Liver (tissue), 9 donors: ENCODE data around the gene FBN2. TPM values are rescaled to one million over a fixed set of nuclear protein-coding genes. Genes with fewer than 3 reads are reported as not detected.

Source experiments
- DNase-seq: peaks from one replicate; pipeline ENCODE4 v3.0.0-alpha.2; 2017; ENCODE audit warnings: low spot score
- H3K27ac ChIP-seq, 2 donors: one replicate each; pipeline ENCODE4 v1.7.0; 2013; ENCODE audit warnings: inconsistent platforms in 2 of 2, low read length in 2 of 2, control low read depth in 1 of 2, low read depth in 1 of 2, mild to moderate bottlenecking in 1 of 2
- H3K27me3 ChIP-seq, 4 donors: one replicate each; pipeline versions ENCODE4 v1.6.1 to v1.7.0; 2013; ENCODE audit warnings: low read length in 3 of 4, inconsistent platforms in 1 of 4, mild to moderate bottlenecking in 1 of 4, moderate library complexity in 1 of 4; ENCODE audit not compliant: control insufficient read depth in 4 of 4, insufficient read depth in 4 of 4
- H3K36me3 ChIP-seq, 4 donors: one replicate each; pipeline versions ENCODE4 v1.6.1 to v1.7.0; 2013; ENCODE audit warnings: low read length in 3 of 4, mild to moderate bottlenecking in 3 of 4, low read depth in 1 of 4, moderate library complexity in 1 of 4; ENCODE audit not compliant: control insufficient read depth in 4 of 4, insufficient read depth in 3 of 4
- H3K4me1 ChIP-seq, 4 donors: one replicate each; pipeline versions ENCODE4 v1.6.1 to v1.7.0; 2013; ENCODE audit warnings: low read length in 3 of 4, mild to moderate bottlenecking in 3 of 4, moderate library complexity in 1 of 4; ENCODE audit not compliant: control insufficient read depth in 4 of 4, insufficient read depth in 4 of 4
- H3K4me3 ChIP-seq, 3 donors: one replicate each; pipeline versions ENCODE4 v1.6.1 to v1.7.0; 2013; ENCODE audit warnings: low read length in 3 of 3, control low read depth in 1 of 3, low read depth in 1 of 3, mild to moderate bottlenecking in 1 of 3
- H3K9ac ChIP-seq, 2 donors: one replicate each; pipeline ENCODE4 v1.7.0; 2013; ENCODE audit warnings: low read length in 2 of 2, mild to moderate bottlenecking in 2 of 2, moderate library complexity in 2 of 2, control low read depth in 1 of 2, low read depth in 1 of 2
- H3K9me3 ChIP-seq, 4 donors: one replicate each; pipeline versions ENCODE4 v1.6.1 to v1.7.0; 2013; ENCODE audit warnings: low read length in 3 of 4; ENCODE audit not compliant: control insufficient read depth in 4 of 4
- ATF3 ChIP-seq: IDR thresholded peaks from 2 replicates; pipeline ENCODE4 v1.6.1; 2016; ENCODE audit warnings: antibody characterized with exemption
- CTCF ChIP-seq: fragments of 150-350 bp; IDR thresholded peaks from 2 replicates; pipeline ENCODE4 v1.5.1; 2017; ENCODE audit warnings: improper control_type of control experiment, low read depth, low read length; ENCODE audit not compliant: missing input control
- EGR1 ChIP-seq, 2 donors: IDR thresholded peaks; 2 replicates each; pipeline ENCODE4 v1.6.1; 2016 to 2018; ENCODE audit warnings: antibody characterized with exemption in 2 of 2, low read depth in 2 of 2
- FOXA1 ChIP-seq: IDR thresholded peaks from 2 replicates; pipeline ENCODE4 v1.6.1; 2016; ENCODE audit warnings: antibody characterized with exemption
- FOXA2 ChIP-seq: IDR thresholded peaks from 2 replicates; pipeline ENCODE4 v1.6.1; 2016; ENCODE audit warnings: antibody characterized with exemption
- GABPA ChIP-seq, 2 donors: IDR thresholded peaks in 1 of 2; conservative IDR thresholded peaks in 1 of 2; 2 replicates each; pipeline ENCODE4 v1.6.1; 2016; ENCODE audit warnings: antibody characterized with exemption in 2 of 2, mild to moderate bottlenecking in 1 of 2, moderate library complexity in 1 of 2
- HNF4A ChIP-seq, 2 donors: conservative IDR thresholded peaks; 2 replicates each; pipeline ENCODE4 v1.6.1; 2016; ENCODE audit warnings: antibody characterized with exemption in 2 of 2, mild to moderate bottlenecking in 2 of 2
- HNF4G ChIP-seq: IDR thresholded peaks from 2 replicates; pipeline ENCODE4 v1.6.1; 2016; ENCODE audit warnings: antibody characterized with exemption
- JUND ChIP-seq, 2 donors: IDR thresholded peaks; 2 replicates each; pipeline ENCODE4 v1.6.1; 2016; ENCODE audit warnings: antibody characterized with exemption in 2 of 2
- MAX ChIP-seq: IDR thresholded peaks from 2 replicates; pipeline ENCODE4 v1.6.1; 2016; ENCODE audit warnings: antibody characterized with exemption
- NR2F2 ChIP-seq: IDR thresholded peaks from 2 replicates; pipeline ENCODE4 v1.6.1; 2016; ENCODE audit warnings: antibody characterized with exemption
- RAD21 ChIP-seq, 2 donors: IDR thresholded peaks; 2 replicates each; pipeline ENCODE4 v1.6.1; 2016; ENCODE audit warnings: antibody characterized with exemption in 2 of 2, mild to moderate bottlenecking in 2 of 2
- REST ChIP-seq: IDR thresholded peaks from 2 replicates; pipeline ENCODE4 v1.6.1; 2016; ENCODE audit warnings: antibody characterized with exemption, mild to moderate bottlenecking
- RXRA ChIP-seq, 2 donors: IDR thresholded peaks; 2 replicates each; pipeline ENCODE4 v1.6.1; 2017 to 2018; ENCODE audit warnings: antibody characterized with exemption in 2 of 2, mild to moderate bottlenecking in 1 of 2
- SP1 ChIP-seq: IDR thresholded peaks from 2 replicates; pipeline ENCODE4 v1.6.1; 2018; ENCODE audit warnings: antibody characterized with exemption, mild to moderate bottlenecking
- TAF1 ChIP-seq: conservative IDR thresholded peaks from 2 replicates; pipeline ENCODE4 v1.6.1; 2016; ENCODE audit warnings: antibody characterized with exemption, mild to moderate bottlenecking
- YY1 ChIP-seq: IDR thresholded peaks from 2 replicates; pipeline ENCODE4 v1.6.1; 2016; ENCODE audit warnings: antibody characterized with exemption, mild to moderate bottlenecking
- ZBTB33 ChIP-seq: IDR thresholded peaks from 2 replicates; pipeline ENCODE4 v1.6.1; 2016; ENCODE audit warnings: antibody characterized with exemption
- WGBS: extraction: QIAGEN DNeasy Blood & Tissue Kit; methylation state at CpG from one replicate; pipeline ENCODE4 v1.1.7; 2013; 5-methylcytosine and 5-hydroxymethylcytosine counted together
- polyA plus RNA-seq, 2 donors: library from polyadenylated mRNA; stranded (reverse) in 1 of 2; unstranded in 1 of 2; fragments of 200-250 nt in 1 of 2; fragments of >200 nt in 1 of 2; fragmentation: Nextera tagmentation in 1 of 2; extraction: Ambion mirVana in 1 of 2; gene quantifications; one replicate each; pipeline versions ENCODE4 v1.2.1 to v1.2.3, GENCODE V29; 2013 to 2015
- total RNA-seq, 2 donors: library from RNA; depleted of rRNA; stranded (reverse); fragments of >200 nt; gene quantifications; one replicate each; pipeline ENCODE4 v1.2.3, GENCODE V29; 2014
- donor health status: healthy.
- donor health status: healthy.
- donor health status: healthy.
- donor health status: healthy.
- donor health status: healthy.

FBN2 gene
- total and polyA plus RNA-seq, 4 donors, result 0.08 to 4.1 (median 0.47) TPM

- Histone ChIP-seq H3K27me3 (no peaks in the 10 kb centered on the region), H3K36me3 (no peaks in the 10 kb centered on the region), H3K9me3 (no peaks in the 10 kb centered on the region), H3K4me1 (no peaks in the 10 kb centered on the region), H3K9ac (no peak overlapping the region), H3K27ac (no peak overlapping the region), H3K4me3 (no peak overlapping the region)
- 82% methylated on average over 3 of the region's 3 CpGs for WGBS
- DNase-seq, result no peak
- no peak for TF ChIP-seq TAF1
- TF ChIP-seq RAD21 (IDR thresholded peaks at IDR 0.05), result no peak
- TF ChIP-seq NR2F2, result no peak
- no peak for TF ChIP-seq HNF4G
- TF ChIP-seq RXRA (IDR thresholded peaks at IDR 0.05), result no peak
- no peak for TF ChIP-seq ATF3
- no peak for TF ChIP-seq YY1
- no peak for TF ChIP-seq ZBTB33
- TF ChIP-seq HNF4A (conservative IDR thresholded peaks at IDR 0.05), result no peak
- no peak for TF ChIP-seq JUND (IDR thresholded peaks at IDR 0.05)
- TF ChIP-seq MAX, result no peak
- no peak for TF ChIP-seq SP1
- TF ChIP-seq FOXA2, result no peak
- TF ChIP-seq REST, result no peak
- TF ChIP-seq GABPA (IDR thresholded peaks at IDR 0.05 in 1 of 2, conservative IDR thresholded peaks at IDR 0.05 in 1 of 2), result no peak
- TF ChIP-seq CTCF, result no peak
- TF ChIP-seq EGR1 (IDR thresholded peaks at IDR 0.05; ENCODE audit: low read depth in 2 of 2), result no peak
- no peak for TF ChIP-seq FOXA1
Measured at GRCh38 chr5:128357226-128357625, 180.8 kb downstream of the FBN2 start.
